ENCODE measurements around the gene ANKRD18B.
"Not testable (repeated sequence)": the region's sequence is repeated elsewhere in the genome, so short reads cannot be mapped to it uniquely, and the experiment has no call there.

ANKRD18B gene

GRCh38 chr9:33611358-33611757 is 87.3 kb downstream of the ANKRD18B start:
- no peak for DNase-seq (ENCODE audit: low read depth in 3 of 3)

GRCh38 chr9:33612410-33612809 is 88.4 kb downstream of the ANKRD18B start:
- DNase-seq (ENCODE audit: low read depth in 3 of 3): not testable (repeated sequence)

GRCh38 chr9:33614001-33614687 is 90.1 kb downstream of the ANKRD18B start:
- DNase-seq (ENCODE audit: low read depth in 3 of 3): no peak

GRCh38 chr9:33618370-33618769 is 94.3 kb downstream of the ANKRD18B start:
- not testable (repeated sequence) for DNase-seq (ENCODE audit: low read depth in 3 of 3)

GRCh38 chr9:33619666-33620404 is 95.8 kb downstream of the ANKRD18B start:
- DNase-seq (ENCODE audit: low read depth in 3 of 3): no peak

GRCh38 chr9:33620738-33621439 is 96.8 kb downstream of the ANKRD18B start:
- no peak for DNase-seq (ENCODE audit: low read depth in 3 of 3)
